OCI-LY3 (cell line): ENCODE results near the gene COPS7A.

Experiments used
- CTCF ChIP-seq: fragments of 200-600, 300-600 bp; sonication (generic); IDR thresholded peaks from 2 replicates; pipeline ENCODE4 v1.5.1; 2014; ENCODE audit warnings: antibody characterized with exemption, low read length, low read depth
- EZH2phosphoT487 ChIP-seq: fragments of 200-600 bp; shearing (Covaris generic); IDR thresholded peaks from 2 replicates; pipeline ENCODE4 v1.6.1; 2018; ENCODE audit warnings: antibody characterized with exemption, mixed run types, low read depth

- no peak for TF ChIP-seq CTCF
- no peak for TF ChIP-seq EZH2phosphoT487
Observed at GRCh38 chr12:6694701-6695100, 29.1 kb upstream of the COPS7A start.
